Spleen (tissue), 11 donors: ENCODE data around the gene ARHGEF39. TPM values are rescaled to one million over a fixed set of nuclear protein-coding genes. Genes with fewer than 3 reads are reported as not detected.

ENCODE experiments used
- DNase-seq: peaks from one replicate; pipeline ENCODE4 v3.0.0-alpha.2; 2020
- H3K27ac ChIP-seq, 8 donors: fragments of 200-600 bp; sonication (generic) in 7 of 8; 1 replicate in 4 of 8; 2 replicates in 4 of 8; pipeline versions ENCODE4 v1.5.0 to v1.8.0; 2016 to 2021; ENCODE audit warnings: inconsistent platforms in 4 of 8, mild to moderate bottlenecking in 4 of 8, moderate library complexity in 1 of 8
- H3K27me3 ChIP-seq, 7 donors: fragments of 200-600 bp; sonication (generic) in 6 of 7; replicated peaks in 1 of 7; 1 replicate in 4 of 7; 2 replicates in 3 of 7; pipeline versions ENCODE4 v1.5.0 to v1.8.0; 2016 to 2021; ENCODE audit warnings: inconsistent platforms in 3 of 7, mild to moderate bottlenecking in 1 of 7
- H3K36me3 ChIP-seq, 6 donors: fragments of 200-600 bp; sonication (generic) in 5 of 6; 1 replicate in 4 of 6; 2 replicates in 2 of 6; pipeline versions ENCODE4 v1.5.0 to v1.8.0; 2016 to 2021; ENCODE audit warnings: inconsistent platforms in 2 of 6
- H3K4me1 ChIP-seq, 6 donors: fragments of 200-600 bp; sonication (generic) in 5 of 6; 1 replicate in 3 of 6; 2 replicates in 3 of 6; pipeline versions ENCODE4 v1.5.0 to v1.8.0; 2016 to 2021; ENCODE audit warnings: inconsistent platforms in 3 of 6
- H3K4me3 ChIP-seq, 8 donors: fragments of 200-600 bp; sonication (generic) in 7 of 8; 1 replicate in 4 of 8; 2 replicates in 4 of 8; pipeline versions ENCODE4 v1.5.0 to v1.8.0; 2016 to 2021; ENCODE audit warnings: inconsistent platforms in 4 of 8, mild to moderate bottlenecking in 4 of 8, moderate library complexity in 2 of 8
- H3K9me3 ChIP-seq, 8 donors: fragments of 200-600 bp; sonication (generic) in 7 of 8; 1 replicate in 4 of 8; 2 replicates in 4 of 8; pipeline versions ENCODE4 v1.5.0 to v1.8.0; 2016 to 2021; ENCODE audit warnings: inconsistent platforms in 4 of 8
- CTCF ChIP-seq, 11 experiments: fragments of 200-600 bp in 7 of 11; fragments of 450-650 bp in 4 of 11; sonication (generic) in 4 of 11; IDR thresholded peaks in 8 of 11; conservative IDR thresholded peaks in 3 of 11; 1 replicate in 7 of 11; 2 replicates in 4 of 11; pipeline versions ENCODE4 v1.4.0 to v1.8.0; 2016 to 2021; ENCODE audit warnings: antibody characterized with exemption in 11 of 11, inconsistent platforms in 4 of 11, mild to moderate bottlenecking in 1 of 11
- POLR2A ChIP-seq, 3 donors: fragments of 450-650 bp; IDR thresholded peaks; one replicate each; pipeline ENCODE4 v1.5.1; 2017; ENCODE audit warnings: antibody characterized with exemption in 3 of 3, mild to moderate bottlenecking in 1 of 3
- POLR2AphosphoS5 ChIP-seq, 3 donors: sonication (generic); formaldehyde crosslinking; IDR thresholded peaks; one replicate each; pipeline ENCODE4 v1.5.1; 2017; ENCODE audit warnings: antibody characterized with exemption in 3 of 3
- WGBS, 5 donors: extraction: QIAGEN DNeasy Blood & Tissue Kit in 3 of 5; methylation state at CpG; one replicate each; pipeline versions ENCODE4 v1.1.5 to v1.1.7; 2013 to 2018; 5-methylcytosine and 5-hydroxymethylcytosine counted together
- intact Hi-C: fragments of 100-400 bp; cut with DNase I; formaldehyde crosslinking; loops from one replicate; pipeline ENCODE4 v1.15.0; 2023; ENCODE audit warnings: low total_unique reads
- polyA plus RNA-seq, 3 donors: library from polyadenylated mRNA; stranded (reverse); fragments of 200-250 nt; gene quantifications; one replicate each; pipeline ENCODE4 v1.2.1, GENCODE V29; 2013
- total RNA-seq, 7 donors: library from RNA; depleted of rRNA in 3 of 7; stranded (reverse); fragments of >200 nt in 3 of 7; fragmentation: NEBNext Ultra II Directional in 4 of 7; extraction: Animal tissue kit (Norgen Biotek cat#: 25700) in 4 of 7; gene quantifications; one replicate each; pipeline versions ENCODE4 v1.1.0 to v1.2.1, GENCODE V29; 2016 to 2021
- donor health status: healthy with polysubstance abuse.
- donor health status: DM: no; HTN: no; CAD: no; lungs with moderate emphysema.
- donor health status: DM: no; HTN: no; CAD: no.
- donor health status: Bipolar disorder and iron deficiency.
- donor health status: healthy.
- donor health status: DM: no; HTN: no; CAD: no.
- donor health status: DM: yes; HTN: yes; CAD: no.

ARHGEF39 gene
- total and polyA plus RNA-seq, 10 donors: 0.89 to 2.9 (median 1.3) TPM

- no peak overlapping the region for H3K27ac ChIP-seq
- no peaks in the 10 kb centered on the region for H3K9me3 ChIP-seq
- intact Hi-C loops: no loop called here
- peaks cover 0 to 10% (median 4%) of the 10 kb centered on the region in 7 donors for H3K27me3 ChIP-seq
- peak in 1 of 3 donors; percentile 17 for TF ChIP-seq POLR2AphosphoS5 (IDR thresholded peaks at IDR 0.05)
- no peak for TF ChIP-seq CTCF (IDR thresholded peaks at IDR 0.05 in 8 of 11, conservative IDR thresholded peaks at IDR 0.05 in 3 of 11)
- no peak for TF ChIP-seq POLR2A (IDR thresholded peaks at IDR 0.05)
- H3K36me3 ChIP-seq: peaks cover 0 to 38% (median 7%) of the 10 kb centered on the region in 6 donors
- peak; percentile 53 for DNase-seq
- H3K4me1 ChIP-seq: peaks cover 0 to 20% (median 9%) of the 10 kb centered on the region in 6 donors
- 64 to 78% (median 68%) methylated on average over 15 of the region's 15 CpGs for WGBS, 5 donors
- H3K4me3 ChIP-seq: no peak overlapping the region
These were observed 15.5 kb upstream of the ARHGEF39 start for GRCh38 chr9:35680331-35681105.

- WGBS, 5 donors: 89 to 93% (median 90%) methylated on average over 8 of the region's 8 CpGs
- TF ChIP-seq POLR2A (IDR thresholded peaks at IDR 0.05) (no peak), POLR2AphosphoS5 (IDR thresholded peaks at IDR 0.05) (no peak), CTCF (IDR thresholded peaks at IDR 0.05 in 8 of 11, conservative IDR thresholded peaks at IDR 0.05 in 3 of 11) (no peak)
- DNase-seq: peak; percentile 55
- Histone ChIP-seq H3K27me3 (peaks cover 0 to 16% (median 4%) of the 10 kb centered on the region in 7 donors), H3K9me3 (no peaks in the 10 kb centered on the region), H3K4me1 (peaks cover 0 to 26% (median 16%) of the 10 kb centered on the region in 6 donors), H3K27ac (no peak overlapping the region), H3K36me3 (peaks cover 0 to 31% (median 5%) of the 10 kb centered on the region in 6 donors), H3K4me3 (no peak overlapping the region)
- intact Hi-C loops: no loop called here
These were observed 14.9 kb upstream of the ARHGEF39 start for GRCh38 chr9:35679766-35680330.

GRCh38 chr9:35679091-35679490 lies 14.1 kb upstream of the ARHGEF39 start:
- peaks cover 0 to 24% (median 2%) of the 10 kb centered on the region in 6 donors for H3K36me3 ChIP-seq
- intact Hi-C loops: no loop called here
- H3K27me3 ChIP-seq: peaks cover 0 to 17% (median 4%) of the 10 kb centered on the region in 7 donors
- no peaks in the 10 kb centered on the region for H3K9me3 ChIP-seq
- peak; percentile 46 for DNase-seq
- H3K4me1 ChIP-seq: peaks cover 0 to 26% (median 16%) of the 10 kb centered on the region in 6 donors
- no peak overlapping the region for H3K4me3 ChIP-seq
- no peak for TF ChIP-seq CTCF (IDR thresholded peaks at IDR 0.05 in 8 of 11, conservative IDR thresholded peaks at IDR 0.05 in 3 of 11)
- no peak for TF ChIP-seq POLR2A (IDR thresholded peaks at IDR 0.05)
- WGBS, 5 donors: 89 to 95% (median 93%) methylated on average over 5 of the region's 5 CpGs
- no peak overlapping the region for H3K27ac ChIP-seq
